Activated CD8-positive, alpha-beta memory T cell treated with anti-CD3 and anti-CD28 coated beads, Interleukin-2, amount 10 ng/mL, durations not matched to agents 7 days and 5 days (primary cell): Measurements from ENCODE around the gene TOP3B. TPM values are rescaled to one million over a fixed set of nuclear protein-coding genes. Genes with fewer than 3 reads are reported as not detected.

Source experiments
- ATAC-seq: fragments of 150-1000 bp; cut with Tn5 transposase; one replicate; pipeline ENCODE4 v1.10.0; 2021; ENCODE audit warnings: moderate library complexity
- CTCF ChIA-PET: fragments of 350-600 bp; sonication (Branson Sonifier 250); formaldehyde crosslinking; loops from one replicate; lab custom pipeline; 2021; ENCODE audit warnings: antibody characterized with exemption; lab: Charles Lee
- DNase-seq: peaks from one replicate; pipeline ENCODE4 v3.0.0-alpha.2; 2020
- H3K27ac Mint-ChIP-seq: one replicate; pipeline ENCODE4 v1.8.0; 2021; ENCODE audit warnings: mild to moderate bottlenecking, mixed read lengths
- H3K27me3 Mint-ChIP-seq: one replicate; pipeline ENCODE4 v1.8.0; 2021; ENCODE audit warnings: mixed read lengths
- H3K36me3 Mint-ChIP-seq: one replicate; pipeline ENCODE4 v1.8.0; 2021; ENCODE audit warnings: mild to moderate bottlenecking, mixed read lengths
- H3K4me1 Mint-ChIP-seq: one replicate; pipeline ENCODE4 v1.8.0; 2021; ENCODE audit warnings: mixed read lengths
- H3K4me3 Mint-ChIP-seq: one replicate; pipeline ENCODE4 v1.8.0; 2021; ENCODE audit warnings: mild to moderate bottlenecking, moderate library complexity, mixed read lengths
- H3K9me3 Mint-ChIP-seq: one replicate; pipeline ENCODE4 v1.8.0; 2022; ENCODE audit warnings: low read depth, mixed read lengths
- total RNA-seq, 2 experiments: library from RNA; stranded (reverse); gene quantifications; one replicate each; pipeline ENCODE4 v1.2.3, GENCODE V29; 2021

TOP3B gene
- total RNA-seq, 2 experiments from 2014 or later = 46.6 to 50.4 TPM

DNA sequence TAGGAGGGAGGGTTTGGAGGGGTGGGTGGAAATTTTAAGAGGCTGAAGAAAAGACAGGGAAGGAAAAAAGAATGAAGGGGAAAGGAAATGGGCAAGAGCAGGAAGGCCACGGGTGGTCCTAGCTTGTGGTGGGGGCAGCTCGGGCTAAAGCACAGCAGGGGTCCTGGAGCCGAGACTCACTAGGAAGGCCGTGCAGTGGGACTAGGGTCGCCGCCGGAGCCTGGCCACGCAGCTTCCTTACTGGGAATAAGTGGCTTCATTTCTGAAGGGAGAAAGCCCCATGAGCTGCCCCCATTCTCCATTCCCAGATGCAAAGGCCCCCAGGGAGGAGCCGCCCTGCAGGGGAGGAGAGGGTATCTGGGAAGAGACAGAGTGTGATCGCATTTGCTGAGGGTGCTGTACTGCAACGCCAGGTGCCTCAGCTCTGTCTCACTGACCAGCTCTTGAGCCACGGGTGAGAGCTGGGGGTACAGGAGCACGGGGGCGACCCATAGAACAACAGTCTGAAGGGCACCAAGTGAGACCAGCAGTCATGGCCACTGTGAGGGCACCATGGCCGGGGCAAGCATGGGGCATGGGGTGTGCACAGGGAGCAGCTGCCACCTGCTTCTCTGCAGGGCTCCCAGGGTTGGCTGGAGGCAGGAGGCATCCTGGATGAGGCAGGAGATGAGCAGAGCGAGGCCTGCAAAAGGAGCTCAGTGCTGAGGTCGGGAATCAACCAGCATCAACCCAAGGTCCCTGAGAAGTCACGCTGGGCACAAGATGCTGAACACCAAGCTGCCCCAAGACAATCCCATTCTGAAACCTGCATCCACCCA, 11.6 kb downstream of the TOP3B start:
- Mint-ChIP-seq H3K27ac (no peak overlapping the region), H3K4me1 (no peaks in the 10 kb centered on the region), H3K36me3 (peaks cover 25% of the 10 kb centered on the region), H3K4me3 (no peak overlapping the region), H3K27me3 (no peaks in the 10 kb centered on the region), H3K9me3 (no peaks in the 10 kb centered on the region)
- DNase-seq = no peak
- CTCF ChIA-PET = interaction anchor here (2.0 to 3.5 kb wide), 4 partner anchors 9 to 33 kb away, joined by 8 to 32 read pairs (median 18); partner anchors contain the start of genes PPM1F and TOP3B
- ATAC-seq = no peak

DNA sequence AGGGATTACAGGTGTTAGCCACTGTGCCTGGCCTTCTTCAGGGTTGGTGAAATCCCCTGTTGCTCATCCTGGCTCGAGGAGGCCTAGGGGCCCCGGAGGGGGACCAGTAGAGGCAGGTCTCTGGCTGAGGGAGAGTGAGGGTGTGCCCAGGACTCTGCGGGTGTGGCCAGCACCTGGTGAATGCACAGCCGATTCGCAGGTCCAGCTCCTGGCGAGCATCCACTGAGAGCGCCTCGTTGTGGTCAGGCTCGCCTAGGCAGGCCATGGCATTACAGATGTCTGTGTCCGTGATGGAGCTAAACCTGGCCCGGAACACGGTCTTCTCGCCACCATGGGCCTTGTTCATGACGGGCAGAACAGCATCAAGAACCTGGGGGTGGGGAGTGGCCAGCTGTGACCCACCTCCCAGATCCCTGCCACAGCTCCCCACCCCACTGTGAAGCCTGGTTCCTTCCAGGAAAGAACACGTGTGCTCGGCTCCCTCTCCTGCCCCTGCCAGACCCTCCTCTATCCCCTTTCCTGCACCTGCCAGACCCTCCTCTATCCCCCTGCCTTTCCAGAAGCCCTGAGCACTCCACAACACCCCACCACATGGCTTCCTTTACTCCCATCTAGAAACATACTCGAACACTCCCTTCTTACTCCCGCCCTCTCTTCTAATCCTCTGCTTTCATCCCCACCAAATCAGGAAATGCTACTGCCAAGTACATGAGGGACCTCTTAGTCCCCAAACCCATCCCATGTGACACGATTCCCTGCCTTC, 12.4 kb downstream of the TOP3B start:
- peaks cover 25% of the 10 kb centered on the region for H3K36me3 Mint-ChIP-seq

DNA sequence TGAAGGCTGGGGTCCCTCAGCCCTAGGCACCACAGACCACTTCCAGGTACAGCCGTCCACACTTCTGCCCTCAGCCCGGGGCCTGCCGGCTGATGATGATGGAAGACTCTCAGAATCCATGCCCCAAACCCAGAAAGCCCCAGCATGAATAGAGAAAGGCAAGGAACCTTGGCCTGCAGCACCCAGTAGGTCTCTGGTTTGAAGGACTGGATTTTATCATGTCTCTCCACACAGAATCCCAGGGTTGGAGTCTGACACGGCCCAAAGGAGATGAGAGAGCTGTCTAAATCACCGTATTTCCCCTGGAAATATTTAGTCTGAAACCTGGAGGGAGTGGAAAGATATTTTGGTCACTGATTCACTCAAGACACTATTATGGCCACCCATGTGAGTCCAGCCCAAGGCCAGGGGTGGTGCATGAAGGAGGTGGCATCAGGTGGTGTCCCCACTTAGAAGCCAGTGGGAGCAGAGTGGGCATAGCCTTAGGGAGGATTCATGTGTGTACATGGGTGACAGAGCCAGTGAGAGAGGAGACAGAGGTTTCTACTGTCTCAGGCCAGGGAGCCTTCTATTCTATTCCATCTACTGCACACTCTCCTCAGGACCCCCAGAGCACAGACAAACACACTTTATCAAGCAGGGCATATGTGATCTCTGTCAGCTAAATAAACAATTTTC, 14.0 kb downstream of the TOP3B start:
- DNase-seq (no peak), ATAC-seq (no peak)
- Mint-ChIP-seq H3K36me3 (peaks cover 21% of the 10 kb centered on the region), H3K4me3 (no peak overlapping the region), H3K27me3 (no peaks in the 10 kb centered on the region), H3K9me3 (no peaks in the 10 kb centered on the region), H3K4me1 (no peaks in the 10 kb centered on the region), H3K27ac (no peak overlapping the region)
- CTCF ChIA-PET = interaction anchor here (4.4 kb wide), 1 partner anchor 15 kb away, joined by 16 read pairs; the partner anchor contains the start of gene PPM1F

More for the DNA sequence above, 12.4 kb downstream of the TOP3B start:
- H3K4me1 Mint-ChIP-seq = no peaks in the 10 kb centered on the region
- ATAC-seq (no peak), DNase-seq (no peak)
- H3K4me3 Mint-ChIP-seq = no peak overlapping the region
- no peak overlapping the region for H3K27ac Mint-ChIP-seq
- H3K9me3 Mint-ChIP-seq = no peaks in the 10 kb centered on the region
- H3K27me3 Mint-ChIP-seq = no peaks in the 10 kb centered on the region
- CTCF ChIA-PET = interaction anchor here (3.5 to 4.4 kb wide), 2 partner anchors 17 to 18 kb away, joined by 16 to 26 read pairs; partner anchors contain the start of gene PPM1F

DNA sequence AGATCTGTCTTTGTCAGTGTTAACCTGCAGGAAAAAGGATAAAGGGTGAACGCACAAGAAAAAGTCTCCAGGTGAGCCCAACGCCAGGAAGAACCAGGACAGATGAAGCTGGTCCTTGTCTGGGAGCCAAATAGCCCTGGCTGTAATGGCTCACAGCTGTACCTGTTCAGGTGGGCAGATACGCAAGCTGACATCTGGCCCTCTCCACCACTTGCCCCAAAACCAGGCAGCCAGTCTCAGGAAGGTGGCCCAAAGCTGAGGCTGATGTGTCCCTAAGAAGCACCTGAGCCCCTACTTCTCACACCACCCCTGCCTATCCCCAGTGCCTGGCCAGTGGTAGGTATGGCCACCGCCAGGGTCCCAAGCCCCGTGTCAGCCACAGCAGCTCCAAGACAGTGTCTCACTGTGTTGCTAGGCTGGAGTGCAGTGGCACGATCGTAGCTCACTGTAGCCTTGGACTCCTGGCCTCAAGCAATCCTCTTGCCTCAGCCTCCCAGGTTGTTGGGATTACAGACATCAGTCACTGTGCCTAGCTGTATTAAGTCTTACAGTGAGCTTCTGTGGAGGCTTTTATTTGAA, 14.8 kb downstream of the TOP3B start:
- H3K27ac Mint-ChIP-seq = no peak overlapping the region
- DNase-seq (no peak), ATAC-seq (no peak)
- H3K36me3 Mint-ChIP-seq = peaks cover 17% of the 10 kb centered on the region
- no peaks in the 10 kb centered on the region for H3K4me1 Mint-ChIP-seq
- no peaks in the 10 kb centered on the region for H3K9me3 Mint-ChIP-seq
- H3K27me3 Mint-ChIP-seq = no peaks in the 10 kb centered on the region
- CTCF ChIA-PET = interaction anchor here (4.4 kb wide), 1 partner anchor 15 kb away, joined by 16 read pairs; the partner anchor contains the start of gene PPM1F
- no peak overlapping the region for H3K4me3 Mint-ChIP-seq

DNA sequence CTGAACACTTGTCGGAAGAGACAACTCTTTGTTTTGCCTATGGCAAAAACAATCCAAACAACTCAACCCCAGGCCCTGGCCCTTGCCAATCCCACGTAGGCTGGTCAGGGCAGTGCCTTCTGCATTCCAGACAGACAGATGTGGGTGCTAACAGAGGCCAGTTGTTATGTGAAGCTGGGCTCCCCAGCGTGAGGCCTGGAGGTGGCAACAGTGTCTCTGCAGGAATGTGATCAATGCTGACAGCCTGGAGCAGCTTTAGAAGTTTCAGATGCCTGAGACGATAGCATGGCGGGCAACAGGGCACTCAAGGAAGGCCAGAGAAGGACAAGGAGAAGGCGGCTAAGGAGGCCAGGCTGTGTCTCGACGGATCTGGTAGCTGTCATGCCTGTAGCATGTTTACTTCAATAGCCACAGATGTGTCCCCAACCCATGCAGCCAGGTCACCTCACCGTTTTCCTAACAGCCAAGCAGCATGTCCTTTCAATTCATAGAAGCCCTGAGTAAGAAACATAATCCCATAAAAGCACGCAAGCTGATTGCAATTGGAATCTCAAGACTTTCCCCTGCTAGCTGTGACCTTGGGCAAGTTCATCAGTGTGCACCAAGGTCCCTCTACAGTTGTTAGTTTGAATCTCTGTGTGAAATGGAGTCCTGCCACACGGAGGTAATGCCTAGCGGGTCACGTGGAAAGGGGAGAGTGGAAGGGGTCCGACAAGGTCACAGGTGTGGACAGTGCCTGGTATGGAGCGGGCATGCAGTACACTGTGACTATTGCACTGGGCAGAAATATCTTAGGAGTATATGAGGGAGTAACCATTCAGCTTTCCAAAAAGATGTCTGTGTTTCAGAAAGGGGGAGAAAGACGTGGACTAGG, 15.7 kb downstream of the TOP3B start:
- Mint-ChIP-seq H3K36me3 (peaks cover 16% of the 10 kb centered on the region), H3K4me3 (no peak overlapping the region), H3K9me3 (no peaks in the 10 kb centered on the region), H3K27ac (no peak overlapping the region), H3K27me3 (no peaks in the 10 kb centered on the region), H3K4me1 (no peaks in the 10 kb centered on the region)
- CTCF ChIA-PET = interaction anchor here (1.7 to 4.4 kb wide), 2 partner anchors 14 to 29 kb away, joined by 8 to 16 read pairs; partner anchors contain the start of gene PPM1F
- DNase-seq (no peak), ATAC-seq (no peak)

DNA sequence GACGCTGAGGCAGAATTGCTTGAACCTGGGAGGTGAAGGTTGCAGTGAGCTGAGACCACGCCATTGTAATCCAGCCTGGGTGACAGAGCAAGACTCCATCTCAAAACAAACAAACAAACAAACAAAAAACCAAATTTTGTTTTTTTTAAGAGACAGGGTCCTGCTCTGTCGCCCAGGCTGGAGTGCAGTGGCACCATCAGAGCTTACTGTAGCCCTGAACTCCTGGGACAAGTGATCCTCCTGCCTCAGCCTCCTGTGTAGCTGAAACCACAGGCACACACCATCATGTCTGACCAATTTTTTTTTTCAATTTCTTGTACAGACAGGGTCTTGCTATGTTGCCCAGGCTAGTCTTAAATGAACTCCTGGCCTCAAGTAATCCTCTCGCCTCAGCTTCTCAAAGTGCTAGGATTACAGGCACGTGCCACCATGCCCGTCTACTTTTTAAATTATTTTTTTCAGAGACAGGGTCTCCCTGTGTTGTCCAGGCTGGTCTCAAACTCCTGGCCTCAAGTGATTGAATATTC, 16.8 kb downstream of the TOP3B start:
- H3K27ac Mint-ChIP-seq = no peak overlapping the region
- H3K4me3 Mint-ChIP-seq = no peak overlapping the region
- ATAC-seq (no peak), DNase-seq (no peak)
- CTCF ChIA-PET = interaction anchor here (1.7 to 4.4 kb wide), 2 partner anchors 13 to 28 kb away, joined by 8 to 16 read pairs; partner anchors contain the start of gene PPM1F
- peaks cover 9% of the 10 kb centered on the region for H3K36me3 Mint-ChIP-seq
- no peaks in the 10 kb centered on the region for H3K4me1 Mint-ChIP-seq
- H3K27me3 Mint-ChIP-seq = no peaks in the 10 kb centered on the region
- H3K9me3 Mint-ChIP-seq = no peaks in the 10 kb centered on the region

DNA sequence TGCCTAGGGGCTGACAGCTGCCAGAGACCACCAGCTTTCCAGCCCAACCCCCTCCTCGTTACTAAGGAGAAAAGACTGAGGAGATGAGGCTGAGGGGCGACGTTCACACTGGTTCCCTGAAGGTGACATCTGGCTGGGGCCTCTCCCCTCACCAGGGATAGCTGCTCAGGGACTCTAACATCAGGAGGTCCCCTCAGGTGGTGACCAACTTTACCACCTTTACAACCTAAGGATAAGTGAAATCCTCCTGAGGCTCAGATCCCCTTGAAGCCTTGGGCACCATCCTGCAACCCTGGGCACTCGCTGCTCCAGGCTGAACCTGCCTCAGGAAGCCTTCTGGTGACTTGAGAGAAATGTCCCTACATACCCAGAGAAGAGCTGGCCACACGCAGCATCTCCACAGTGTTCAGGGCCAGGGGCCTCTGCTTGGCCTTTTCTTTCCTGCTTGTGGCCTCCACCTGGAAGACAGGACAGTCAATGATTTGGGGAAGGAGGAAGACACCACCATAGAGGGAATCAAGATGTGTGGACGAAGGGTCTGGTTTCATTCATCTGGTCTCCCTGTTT, 17.6 kb downstream of the TOP3B start:
- no peak overlapping the region for H3K27ac Mint-ChIP-seq
- H3K4me1 Mint-ChIP-seq = no peaks in the 10 kb centered on the region
- CTCF ChIA-PET = interaction anchor here (1.2 kb wide), 1 partner anchor 8 kb away, joined by 3 read pairs; no protein-coding TSS in a partner anchor
- no peaks in the 10 kb centered on the region for H3K9me3 Mint-ChIP-seq
- no peak for DNase-seq
- ATAC-seq = no peak
- no peak overlapping the region for H3K4me3 Mint-ChIP-seq
- H3K36me3 Mint-ChIP-seq = peaks cover 6% of the 10 kb centered on the region
- H3K27me3 Mint-ChIP-seq = no peaks in the 10 kb centered on the region

DNA sequence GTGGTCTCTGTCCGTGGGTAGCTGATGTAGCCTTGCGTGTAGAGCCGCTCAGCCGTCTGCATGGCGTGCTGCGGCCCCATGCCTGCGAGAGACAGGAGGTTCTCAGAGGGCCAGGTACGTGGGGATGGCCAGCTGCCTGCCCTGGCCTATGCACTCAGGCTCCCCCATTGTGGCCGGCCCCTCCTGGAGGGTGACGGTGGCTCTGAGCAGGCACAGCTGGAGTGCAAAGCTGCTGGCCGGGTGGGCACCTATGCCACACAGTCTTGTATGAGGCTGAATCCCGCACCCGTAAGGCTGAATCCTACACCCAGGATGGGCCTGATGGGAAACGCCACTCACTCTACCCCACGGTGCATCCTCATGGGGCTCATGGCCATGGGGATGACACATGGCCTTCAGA, 18.4 kb downstream of the TOP3B start:
- H3K27me3 Mint-ChIP-seq = no peaks in the 10 kb centered on the region
- ATAC-seq (no peak), DNase-seq (no peak)
- no peak overlapping the region for H3K4me3 Mint-ChIP-seq
- H3K27ac Mint-ChIP-seq = no peak overlapping the region
- CTCF ChIA-PET = interaction anchor here (1.2 kb wide), 1 partner anchor 9 kb away, joined by 3 read pairs; no protein-coding TSS in a partner anchor
- no peaks in the 10 kb centered on the region for H3K9me3 Mint-ChIP-seq
- no peaks in the 10 kb centered on the region for H3K4me1 Mint-ChIP-seq
- H3K36me3 Mint-ChIP-seq = peaks cover 6% of the 10 kb centered on the region

DNA sequence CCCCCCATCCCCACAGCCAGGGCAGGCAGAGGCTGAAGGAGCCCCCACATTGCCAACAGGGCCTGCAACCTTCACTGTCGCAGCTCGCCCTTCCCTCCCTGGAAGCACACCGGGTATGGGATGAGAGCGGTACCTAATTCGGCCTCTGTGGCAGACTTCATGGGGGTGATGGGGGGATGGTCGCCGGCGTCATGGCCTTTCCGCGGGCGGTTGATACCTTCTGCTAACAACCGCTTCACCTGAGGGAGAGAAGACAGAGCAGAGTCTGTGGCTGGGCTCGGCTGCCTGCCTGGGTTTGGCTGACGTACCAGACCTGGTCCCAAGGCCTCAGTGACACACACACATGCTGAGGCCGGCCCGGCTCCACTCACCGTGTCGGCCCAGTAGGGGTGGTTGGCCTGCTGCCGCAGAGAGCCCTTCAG, 18.8 kb downstream of the TOP3B start:
- Mint-ChIP-seq H3K4me1 (no peaks in the 10 kb centered on the region), H3K36me3 (peaks cover 4% of the 10 kb centered on the region), H3K27ac (no peak overlapping the region), H3K27me3 (no peaks in the 10 kb centered on the region), H3K9me3 (no peaks in the 10 kb centered on the region), H3K4me3 (no peak overlapping the region)
- CTCF ChIA-PET = no interaction called here
- ATAC-seq (no peak), DNase-seq (no peak)

DNA sequence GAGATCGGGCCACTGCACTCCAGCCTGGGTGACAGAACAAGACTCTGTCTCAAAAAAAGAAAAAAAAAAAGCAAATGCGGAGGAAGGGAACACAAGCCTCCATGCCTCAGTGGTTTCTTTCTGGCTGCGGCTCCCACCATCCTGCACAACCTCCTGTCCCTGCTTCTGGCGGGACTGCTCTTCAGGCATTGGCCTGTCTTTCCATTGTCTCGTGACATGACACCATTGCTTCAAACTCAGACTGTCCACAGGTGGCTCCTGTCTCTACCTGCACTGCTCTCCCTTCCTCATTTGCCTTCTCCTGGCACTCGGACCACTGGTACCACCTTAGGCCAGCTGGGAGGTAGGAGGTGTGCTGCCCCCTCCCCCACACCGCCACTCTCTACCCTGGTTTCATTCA, 19.3 kb downstream of the TOP3B start:
- H3K4me1 Mint-ChIP-seq = no peaks in the 10 kb centered on the region
- H3K27ac Mint-ChIP-seq = no peak overlapping the region
- peaks cover 2% of the 10 kb centered on the region for H3K36me3 Mint-ChIP-seq
- no peaks in the 10 kb centered on the region for H3K27me3 Mint-ChIP-seq
- no peak overlapping the region for H3K4me3 Mint-ChIP-seq
- ATAC-seq (no peak), DNase-seq (no peak)
- H3K9me3 Mint-ChIP-seq = no peaks in the 10 kb centered on the region
- CTCF ChIA-PET = interaction anchor here (1.1 to 2.1 kb wide), 2 partner anchors 9 to 26 kb away, joined by 3 to 10 read pairs; no protein-coding TSS in a partner anchor

DNA sequence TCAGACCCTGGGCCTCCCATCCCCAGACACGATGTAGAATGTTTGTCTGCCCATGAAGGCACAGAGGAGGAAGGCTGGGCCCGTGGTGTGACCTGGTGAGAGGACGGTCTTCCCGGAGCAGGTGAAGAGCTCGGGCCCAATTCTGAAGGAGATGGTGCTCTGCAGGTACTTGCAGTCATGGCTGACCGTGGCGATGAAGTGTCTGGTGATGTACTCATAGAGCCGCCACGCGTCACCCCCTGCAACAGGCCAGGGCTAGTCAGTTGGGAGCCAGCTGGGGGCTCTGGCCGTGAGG, 20.0 kb downstream of the TOP3B start:
- Mint-ChIP-seq H3K4me1 (no peaks in the 10 kb centered on the region), H3K4me3 (no peak overlapping the region), H3K27me3 (no peaks in the 10 kb centered on the region), H3K36me3 (peaks cover 2% of the 10 kb centered on the region), H3K27ac (no peak overlapping the region), H3K9me3 (no peaks in the 10 kb centered on the region)
- ATAC-seq = no peak
- DNase-seq = no peak
- CTCF ChIA-PET = interaction anchor here (1.1 to 2.1 kb wide), 2 partner anchors 10 to 26 kb away, joined by 3 to 10 read pairs; no protein-coding TSS in a partner anchor
